ENCODE data around the gene EPG5.
"Not testable (repeated sequence)": the region's sequence is repeated elsewhere in the genome, so short reads cannot be mapped to it uniquely, and the experiment has no call there.

The EPG5 gene, protein sequence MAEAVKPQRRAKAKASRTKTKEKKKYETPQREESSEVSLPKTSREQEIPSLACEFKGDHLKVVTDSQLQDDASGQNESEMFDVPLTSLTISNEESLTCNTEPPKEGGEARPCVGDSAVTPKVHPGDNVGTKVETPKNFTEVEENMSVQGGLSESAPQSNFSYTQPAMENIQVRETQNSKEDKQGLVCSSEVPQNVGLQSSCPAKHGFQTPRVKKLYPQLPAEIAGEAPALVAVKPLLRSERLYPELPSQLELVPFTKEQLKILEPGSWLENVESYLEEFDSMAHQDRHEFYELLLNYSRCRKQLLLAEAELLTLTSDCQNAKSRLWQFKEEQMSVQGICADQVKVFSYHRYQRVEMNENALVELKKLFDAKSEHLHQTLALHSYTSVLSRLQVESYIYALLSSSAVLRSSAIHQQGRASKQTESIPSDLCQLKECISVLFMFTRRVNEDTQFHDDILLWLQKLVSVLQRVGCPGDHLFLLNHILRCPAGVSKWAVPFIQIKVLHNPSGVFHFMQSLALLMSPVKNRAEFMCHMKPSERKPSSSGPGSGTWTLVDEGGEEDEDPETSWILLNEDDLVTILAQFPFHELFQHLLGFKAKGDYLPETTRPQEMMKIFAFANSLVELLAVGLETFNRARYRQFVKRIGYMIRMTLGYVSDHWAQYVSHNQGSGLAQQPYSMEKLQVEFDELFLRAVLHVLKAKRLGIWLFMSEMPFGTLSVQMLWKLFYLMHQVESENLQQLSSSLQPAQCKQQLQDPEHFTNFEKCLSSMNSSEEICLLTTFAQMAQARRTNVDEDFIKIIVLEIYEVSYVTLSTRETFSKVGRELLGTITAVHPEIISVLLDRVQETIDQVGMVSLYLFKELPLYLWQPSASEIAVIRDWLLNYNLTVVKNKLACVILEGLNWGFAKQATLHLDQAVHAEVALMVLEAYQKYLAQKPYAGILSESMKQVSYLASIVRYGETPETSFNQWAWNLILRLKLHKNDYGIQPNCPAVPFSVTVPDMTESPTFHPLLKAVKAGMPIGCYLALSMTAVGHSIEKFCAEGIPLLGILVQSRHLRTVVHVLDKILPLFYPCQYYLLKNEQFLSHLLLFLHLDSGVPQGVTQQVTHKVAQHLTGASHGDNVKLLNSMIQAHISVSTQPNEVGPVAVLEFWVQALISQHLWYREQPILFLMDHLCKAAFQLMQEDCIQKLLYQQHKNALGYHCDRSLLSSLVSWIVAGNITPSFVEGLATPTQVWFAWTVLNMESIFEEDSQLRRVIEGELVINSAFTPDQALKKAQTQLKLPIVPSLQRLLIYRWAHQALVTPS (N-terminal part only)

GRCh38 chr18:45967007-45967706, at the start of gene EPG5:
Gene EPG5 (minus strand): TSS chr18:45967329. CDS start chr18:45967239, 90 bp downstream.
- DNase-seq = peak; percentile 94

DNA sequence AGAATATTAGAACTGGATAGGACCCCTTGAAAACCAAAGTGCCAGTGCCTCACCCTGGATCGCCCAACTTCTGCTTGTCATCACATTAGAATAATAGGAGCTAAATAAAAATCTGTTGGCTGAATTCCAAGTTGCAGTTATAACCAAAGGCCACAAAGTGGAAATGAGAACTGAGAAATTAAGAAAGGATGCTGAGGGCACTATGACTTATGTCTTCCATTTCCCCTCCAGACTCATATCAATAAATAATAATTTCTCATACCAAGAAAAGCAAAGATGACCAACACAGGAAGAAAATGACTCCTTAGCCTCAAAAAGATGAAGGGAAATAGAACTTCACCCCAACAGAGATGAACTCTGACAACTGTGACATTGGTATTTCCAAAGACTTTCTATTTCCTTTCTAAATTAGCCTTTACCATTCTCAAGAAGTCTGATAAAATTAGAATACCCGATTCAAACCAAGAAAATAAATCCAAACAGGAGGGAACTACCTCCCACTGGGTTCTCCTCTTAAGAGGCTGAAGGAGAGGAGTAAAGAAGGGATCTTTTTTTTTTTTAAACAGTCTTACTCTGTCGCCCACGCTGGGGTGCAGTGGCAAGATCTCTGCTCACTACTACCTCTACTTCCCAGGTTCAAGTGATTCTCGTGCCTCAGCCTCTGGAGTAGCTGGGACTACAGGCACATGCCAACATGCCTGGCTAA, 46.5 kb upstream of the EPG5 start:
- DNase-seq = no peak

GRCh38 chr18:46010676-46011075, 43.5 kb upstream of the EPG5 start:
- no peak for DNase-seq

DNA sequence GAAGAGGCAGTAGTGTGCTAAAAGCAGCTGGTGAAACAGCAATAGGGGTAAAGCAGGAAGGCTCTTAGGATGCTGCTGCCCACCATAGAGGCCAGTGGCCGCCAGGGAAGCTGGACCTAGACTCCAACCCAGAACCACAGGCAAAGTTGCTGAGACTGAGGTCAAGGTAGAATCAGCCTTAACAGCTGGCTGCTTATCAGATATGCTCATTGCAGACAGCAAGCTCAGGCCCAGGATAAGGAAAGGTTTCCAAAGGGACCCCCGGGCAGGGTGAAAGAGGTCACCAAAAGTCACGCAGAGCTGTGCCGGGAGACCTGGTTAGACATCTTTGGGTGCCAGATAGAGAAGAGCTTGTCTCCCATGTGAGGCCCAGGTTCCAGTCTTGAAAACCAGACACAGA, 42.9 kb upstream of the EPG5 start:
- no peak for DNase-seq

- no peak for DNase-seq
Measured at GRCh38 chr18:46009125-46009840, 42.2 kb upstream of the EPG5 start.

- DNase-seq = no peak
Measured at GRCh38 chr18:46008531-46008930, 41.4 kb upstream of the EPG5 start.

- no peak for DNase-seq
Measured at GRCh38 chr18:46007165-46007564, 40.0 kb upstream of the EPG5 start.

DNA sequence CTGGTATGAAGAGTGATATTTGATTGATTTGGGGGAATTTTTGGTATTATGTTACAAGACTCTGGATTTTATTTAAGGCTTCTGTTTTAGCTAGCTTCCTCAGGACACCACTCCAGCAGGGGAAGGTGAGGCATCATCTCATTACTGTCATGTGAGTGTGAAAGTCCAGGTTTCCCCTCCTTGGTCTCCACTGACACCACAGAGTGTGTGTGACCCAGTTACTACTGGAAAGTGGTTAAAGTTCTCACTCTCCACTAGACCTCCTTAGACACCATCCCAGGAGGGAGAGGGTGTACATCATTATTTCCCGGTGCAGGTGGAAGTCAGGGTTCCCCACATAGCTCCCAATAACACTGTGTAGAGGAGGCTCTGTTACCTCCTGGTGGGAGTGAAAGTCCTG, 35.8 kb upstream of the EPG5 start:
- DNase-seq = no peak

GRCh38 chr18:46001892-46002291, 34.8 kb upstream of the EPG5 start:
- DNase-seq = no peak

DNA sequence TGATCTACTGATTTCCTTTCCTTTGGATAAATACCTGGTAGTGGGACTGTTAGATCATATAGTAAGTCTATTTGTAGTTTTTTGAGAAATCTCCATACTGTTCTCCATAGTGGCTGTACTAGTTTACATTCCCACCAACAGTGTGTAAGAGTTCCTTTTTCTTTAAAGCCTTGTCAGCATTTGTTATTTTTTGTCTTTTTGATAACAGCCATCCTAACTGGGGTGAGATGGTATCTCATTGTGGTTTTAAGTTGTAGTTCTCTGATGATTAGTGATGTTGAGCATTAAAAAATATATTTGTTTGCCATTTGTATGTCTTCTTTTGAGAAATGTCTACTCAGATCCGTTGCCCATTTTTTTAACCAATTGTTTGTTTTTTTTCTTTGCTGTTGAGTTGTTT, 33.9 kb upstream of the EPG5 start:
- no peak for DNase-seq

- no peak for DNase-seq
Measured at GRCh38 chr18:45999536-45999935, 32.4 kb upstream of the EPG5 start.

GRCh38 chr18:45998244-45998643, 31.1 kb upstream of the EPG5 start:
- DNase-seq = no peak

- DNase-seq = no peak
Measured at GRCh38 chr18:45997700-45998151, 30.6 kb upstream of the EPG5 start.

DNA sequence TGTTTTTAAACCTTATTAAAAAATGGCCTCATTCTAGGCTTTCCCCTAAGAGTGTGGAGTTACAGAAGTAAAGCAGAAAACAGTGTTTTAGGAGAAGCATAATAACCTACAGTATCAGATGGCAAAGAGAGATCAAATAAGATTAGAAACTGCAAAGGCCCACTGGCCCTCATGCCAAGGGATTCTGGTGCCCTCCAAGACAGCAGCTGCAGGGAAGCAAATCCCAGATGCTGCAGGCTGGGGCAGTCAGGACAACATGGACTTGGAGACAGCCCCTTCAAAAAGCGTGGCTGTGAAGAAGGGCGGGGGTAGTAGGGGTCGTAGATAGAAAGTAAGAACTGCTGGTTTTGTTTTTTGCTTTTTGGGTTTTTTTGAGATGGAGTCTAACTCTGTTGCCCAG, 28.3 kb upstream of the EPG5 start:
- DNase-seq = no peak

DNA sequence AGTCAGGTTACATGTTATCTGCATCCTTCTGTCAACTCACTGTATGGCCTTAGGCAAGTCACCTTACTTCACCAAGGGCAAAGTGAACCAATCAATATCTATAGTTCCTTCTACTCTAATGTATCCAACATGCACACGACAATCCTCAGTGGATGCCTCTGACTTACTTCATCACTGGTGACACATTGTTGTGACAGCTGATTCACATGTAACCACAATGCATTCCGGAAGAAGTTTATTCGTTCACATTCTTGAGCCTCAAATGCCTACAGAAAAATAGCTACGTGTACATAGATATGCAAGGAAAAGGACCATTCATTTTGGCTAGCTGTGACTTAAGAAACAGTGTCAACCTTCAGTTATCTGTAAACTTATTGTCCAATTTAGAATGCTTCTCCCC, 26.3 kb upstream of the EPG5 start:
- no peak for DNase-seq

- DNase-seq = not testable (repeated sequence)
Measured at GRCh38 chr18:45992527-45992926, 25.4 kb upstream of the EPG5 start.

DNA sequence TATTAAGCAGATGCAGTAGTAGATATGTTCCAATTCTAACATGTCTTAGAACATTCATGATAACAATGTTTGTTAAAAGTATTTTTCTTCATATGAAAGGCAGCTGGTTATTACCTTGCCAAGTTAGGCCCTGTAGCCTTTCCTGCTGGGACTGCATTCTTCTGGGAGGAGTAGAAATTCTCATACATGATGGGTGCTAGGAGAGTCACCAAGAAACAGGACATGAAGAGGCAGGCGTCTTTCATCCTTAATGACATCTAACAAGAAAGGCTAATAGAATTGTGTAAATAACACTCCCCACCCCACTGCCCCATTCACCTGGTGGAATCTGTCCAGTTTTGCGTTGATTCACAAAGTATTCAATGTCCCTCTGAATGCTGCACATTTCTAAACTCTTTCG, 24.7 kb upstream of the EPG5 start:
- DNase-seq = no peak

DNA sequence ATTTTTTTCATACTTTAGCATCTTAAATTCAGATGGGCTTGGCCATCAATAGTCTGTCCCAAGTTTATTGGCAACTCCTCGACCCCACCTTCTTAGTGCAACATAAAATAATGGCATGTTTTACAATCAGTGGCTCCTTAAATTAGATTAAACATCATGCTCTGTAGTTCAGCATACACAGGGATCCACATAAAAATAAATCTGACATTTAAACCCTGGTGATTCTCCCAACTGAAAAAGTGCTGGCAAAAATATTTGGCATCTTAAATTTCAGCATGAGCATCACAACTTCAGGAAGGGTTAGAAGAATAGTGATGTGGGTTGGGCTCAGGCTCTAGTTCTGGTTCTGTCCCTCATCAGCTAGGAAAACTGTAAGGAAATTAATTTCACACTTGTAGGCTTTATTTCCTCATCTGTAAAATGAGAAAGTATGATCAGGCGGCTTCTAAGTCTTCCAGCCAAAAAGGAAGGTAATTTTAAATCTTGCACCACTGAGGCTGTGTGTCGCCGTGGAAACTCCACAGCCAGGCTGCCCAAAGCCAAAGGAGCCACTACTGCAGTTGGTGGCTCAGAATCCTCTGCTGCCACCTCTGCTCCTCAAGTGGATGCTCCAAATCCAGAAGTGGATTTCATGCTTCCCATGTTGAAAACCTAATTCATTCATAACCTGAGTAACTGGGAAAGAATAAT, 17.6 kb upstream of the EPG5 start:
- DNase-seq = no peak

DNA sequence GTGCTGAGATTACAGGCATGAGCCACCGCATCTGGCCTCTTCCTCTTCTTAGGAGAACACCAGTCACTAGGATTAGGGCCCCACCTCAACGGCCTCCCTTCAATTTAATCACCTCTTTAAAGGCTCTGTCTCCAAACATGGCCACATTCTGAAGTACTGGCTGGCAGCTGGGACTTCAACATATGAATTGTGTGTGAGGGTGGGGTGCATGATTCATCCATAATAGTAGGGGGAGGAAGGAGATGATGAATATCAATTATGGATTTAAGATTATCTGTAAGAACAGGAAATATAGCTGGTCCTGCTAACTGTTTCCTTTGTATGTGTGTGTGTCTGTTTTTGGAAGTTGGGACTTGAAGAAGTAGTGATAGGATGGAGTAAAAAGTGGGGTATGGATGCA, 14.7 kb upstream of the EPG5 start:
- no peak for DNase-seq

DNA sequence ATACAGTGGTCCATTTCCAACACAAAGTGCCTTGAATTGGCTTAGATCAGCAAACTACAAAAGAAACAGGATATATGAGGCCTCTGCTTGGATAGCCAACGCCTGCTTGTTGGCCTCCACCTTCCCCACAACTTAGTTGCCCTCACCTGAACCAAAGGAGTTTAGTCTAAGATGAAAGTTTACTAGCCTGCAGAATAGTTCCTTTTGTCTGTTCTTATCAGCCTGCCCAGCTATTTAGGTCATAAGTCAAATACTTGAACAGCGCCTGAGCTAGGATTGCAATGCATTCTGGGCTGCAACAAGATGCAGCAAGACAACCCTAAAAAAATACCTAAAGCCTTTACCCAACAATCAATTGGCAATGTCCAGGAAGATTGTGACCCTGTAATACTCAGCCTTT, 13.1 kb upstream of the EPG5 start:
- no peak for DNase-seq

All from midbrain (tissue), 1 donor.